Measurements from ENCODE around the gene USP31. TPM values are rescaled to one million over a fixed set of nuclear protein-coding genes. Genes with fewer than 3 reads are reported as not detected.

Gene USP31
- total and polyA plus RNA-seq, 8 donors: 1.7 to 18.5 (median 5.8) TPM

DNA sequence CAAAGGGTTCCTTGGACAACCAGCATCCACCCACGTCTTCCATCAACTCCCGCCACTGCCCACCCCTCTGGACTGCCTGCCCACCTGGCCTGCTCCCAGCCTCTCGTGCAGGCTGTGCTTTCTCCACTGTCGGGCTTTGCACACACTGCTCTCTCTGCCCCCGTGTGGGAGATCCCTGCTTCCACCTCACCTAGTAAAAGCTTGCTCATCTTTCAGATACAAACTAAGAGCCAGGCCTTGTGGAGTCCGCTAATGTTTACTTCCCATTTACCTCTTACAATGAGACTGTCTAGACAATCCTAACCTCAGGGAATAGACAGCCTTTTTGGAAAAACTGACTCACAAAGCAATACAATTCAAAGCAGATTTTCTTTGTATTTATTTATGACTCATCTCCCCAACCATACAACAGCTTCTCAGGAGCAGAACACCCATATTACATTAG, 67.6 kb downstream of the USP31 start:
- DNase-seq: peak in 1 of 2 donors; percentile 16
- Histone ChIP-seq H3K27ac (no peak overlapping the region), H3K27me3 (no peaks in the 10 kb centered on the region), H3K4me1 (no peaks in the 10 kb centered on the region), H3K4me3 (no peak overlapping the region), H3K9me3 (no peaks in the 10 kb centered on the region), H3K36me3 (peaks cover 6 to 88% (median 71%) of the 10 kb centered on the region in 4 donors)
- intact Hi-C loops (cut with DNase I; ENCODE audit: low total_unique reads): no loop called here
- 74 to 89% (median 84%) methylated on average over 6 of the region's 6 CpGs for WGBS, 5 donors
- TF ChIP-seq, protein P1, sequence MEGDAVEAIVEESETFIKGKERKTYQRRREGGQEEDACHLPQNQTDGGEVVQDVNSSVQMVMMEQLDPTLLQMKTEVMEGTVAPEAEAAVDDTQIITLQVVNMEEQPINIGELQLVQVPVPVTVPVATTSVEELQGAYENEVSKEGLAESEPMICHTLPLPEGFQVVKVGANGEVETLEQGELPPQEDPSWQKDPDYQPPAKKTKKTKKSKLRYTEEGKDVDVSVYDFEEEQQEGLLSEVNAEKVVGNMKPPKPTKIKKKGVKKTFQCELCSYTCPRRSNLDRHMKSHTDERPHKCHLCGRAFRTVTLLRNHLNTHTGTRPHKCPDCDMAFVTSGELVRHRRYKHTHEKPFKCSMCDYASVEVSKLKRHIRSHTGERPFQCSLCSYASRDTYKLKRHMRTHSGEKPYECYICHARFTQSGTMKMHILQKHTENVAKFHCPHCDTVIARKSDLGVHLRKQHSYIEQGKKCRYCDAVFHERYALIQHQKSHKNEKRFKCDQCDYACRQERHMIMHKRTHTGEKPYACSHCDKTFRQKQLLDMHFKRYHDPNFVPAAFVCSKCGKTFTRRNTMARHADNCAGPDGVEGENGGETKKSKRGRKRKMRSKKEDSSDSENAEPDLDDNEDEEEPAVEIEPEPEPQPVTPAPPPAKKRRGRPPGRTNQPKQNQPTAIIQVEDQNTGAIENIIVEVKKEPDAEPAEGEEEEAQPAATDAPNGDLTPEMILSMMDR (IDR thresholded peaks at IDR 0.05): no peak
- no peak for TF ChIP-seq POLR2A (IDR thresholded peaks at IDR 0.05)
- no peak for TF ChIP-seq POLR2AphosphoS5 (IDR thresholded peaks at IDR 0.05)
- TF ChIP-seq EP300 (IDR thresholded peaks at IDR 0.05): no peak

GRCh38 chr16:23080747-23081146, 68.5 kb downstream of the USP31 start:
- intact Hi-C loops (cut with DNase I; ENCODE audit: low total_unique reads): no loop called here
- Histone ChIP-seq H3K36me3 (peaks cover 6 to 85% (median 69%) of the 10 kb centered on the region in 4 donors), H3K4me1 (no peaks in the 10 kb centered on the region), H3K27ac (no peak overlapping the region), H3K4me3 (no peak overlapping the region), H3K9me3 (no peaks in the 10 kb centered on the region), H3K27me3 (no peaks in the 10 kb centered on the region)
- WGBS, 5 donors: 72 to 96% (median 93%) methylated on average over 3 of the region's 3 CpGs
- no peak for DNase-seq
- TF ChIP-seq, protein P1 (IDR thresholded peaks at IDR 0.05): no peak
- no peak for TF ChIP-seq POLR2AphosphoS5 (IDR thresholded peaks at IDR 0.05)
- no peak for TF ChIP-seq EP300 (IDR thresholded peaks at IDR 0.05)
- no peak for TF ChIP-seq POLR2A (IDR thresholded peaks at IDR 0.05)

DNA sequence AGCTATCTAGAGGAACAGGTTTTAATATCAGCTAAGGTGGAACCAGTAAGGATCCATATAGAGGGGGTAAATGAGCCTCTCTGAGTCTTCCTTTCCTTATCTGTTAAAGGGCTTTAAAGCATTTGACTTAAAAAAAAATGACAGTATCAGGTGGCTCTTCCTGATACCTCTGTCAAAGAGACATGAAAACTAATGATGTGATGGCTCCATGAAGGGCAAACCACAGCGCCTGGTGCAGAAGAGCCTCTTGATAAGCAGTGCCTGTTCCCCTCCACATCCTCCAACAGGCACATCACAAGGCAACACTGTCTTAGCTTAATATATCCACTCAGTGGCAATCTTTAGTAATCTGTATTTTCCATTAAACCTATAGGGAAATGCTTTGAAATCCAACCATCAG, 68.9 kb downstream of the USP31 start:
- WGBS, 5 donors: 95 to 100% (median 96%) methylated on average over 1 of the region's 1 CpG
- Histone ChIP-seq H3K36me3 (peaks cover 6 to 81% (median 70%) of the 10 kb centered on the region in 4 donors), H3K9me3 (no peaks in the 10 kb centered on the region), H3K27me3 (no peaks in the 10 kb centered on the region), H3K4me1 (no peaks in the 10 kb centered on the region), H3K27ac (no peak overlapping the region), H3K4me3 (no peak overlapping the region)
- intact Hi-C loops (cut with DNase I; ENCODE audit: low total_unique reads): no loop called here
- TF ChIP-seq POLR2AphosphoS5 (IDR thresholded peaks at IDR 0.05): no peak
- DNase-seq: no peak

- peaks cover 6 to 77% (median 68%) of the 10 kb centered on the region in 4 donors for H3K36me3 ChIP-seq
- H3K4me1 ChIP-seq: no peaks in the 10 kb centered on the region
- TF ChIP-seq, protein P1 (IDR thresholded peaks at IDR 0.05): no peak
- TF ChIP-seq EP300 (IDR thresholded peaks at IDR 0.05): no peak
- no peak for TF ChIP-seq POLR2A (IDR thresholded peaks at IDR 0.05)
- no peak for TF ChIP-seq POLR2AphosphoS5 (IDR thresholded peaks at IDR 0.05)
- DNase-seq: peak in 1 of 2 donors; percentile 29
- H3K9me3 ChIP-seq: no peaks in the 10 kb centered on the region
- intact Hi-C loops (cut with DNase I; ENCODE audit: low total_unique reads): no loop called here
- no peak overlapping the region for H3K27ac ChIP-seq
- WGBS, 5 donors: 58 to 78% (median 62%) methylated on average over 10 to 13 of the region's 13 CpGs
- H3K4me3 ChIP-seq: no peak overlapping the region
- no peaks in the 10 kb centered on the region for H3K27me3 ChIP-seq
Observed at GRCh38 chr16:23079675-23080301, 69.5 kb downstream of the USP31 start.

DNA sequence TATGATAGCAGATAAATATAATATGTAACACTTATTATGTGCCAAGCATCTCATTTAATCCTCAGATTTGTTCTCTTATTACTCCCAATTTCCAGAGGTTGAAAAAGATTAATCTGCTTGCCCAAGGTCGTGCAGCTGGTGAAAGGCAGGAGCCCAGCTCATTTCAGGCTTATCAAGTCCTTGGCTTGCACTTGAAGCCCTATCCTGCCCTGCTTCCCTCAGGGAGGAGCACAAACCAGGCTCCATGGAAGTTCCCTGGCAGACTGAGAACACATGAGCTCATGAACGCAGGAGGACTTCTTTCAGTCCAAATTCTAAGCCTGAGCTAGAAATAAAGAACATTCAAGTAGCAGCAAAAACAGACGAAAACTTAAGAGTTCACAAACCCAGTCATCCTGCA, 74.8 kb downstream of the USP31 start:
- H3K27me3 ChIP-seq: no peaks in the 10 kb centered on the region
- WGBS, 5 donors: 68 to 75% (median 71%) methylated on average over 3 of the region's 3 CpGs
- H3K27ac ChIP-seq: no peak overlapping the region
- no peaks in the 10 kb centered on the region for H3K9me3 ChIP-seq
- H3K36me3 ChIP-seq: peaks cover 12 to 82% (median 70%) of the 10 kb centered on the region in 4 donors
- H3K4me1 ChIP-seq: peaks cover 0 to 17% (median 10%) of the 10 kb centered on the region in 4 donors
- peak in 1 of 2 donors; percentile 21 for DNase-seq
- TF ChIP-seq POLR2A (IDR thresholded peaks at IDR 0.05) (no peak), POLR2AphosphoS5 (IDR thresholded peaks at IDR 0.05) (no peak), EP300 (IDR thresholded peaks at IDR 0.05) (no peak)
- intact Hi-C loops (cut with DNase I; ENCODE audit: low total_unique reads): no loop called here
- no peak overlapping the region for H3K4me3 ChIP-seq
